SK-N-SH treated with all-trans-retinoic acid at 6 μM for 48 hours (cell line): Measurements from ENCODE around the gene ZNF689.

Experiments
- ATAC-seq: fragments of 200-7000 bp; cut with Tn5 transposase; 3 replicates; pipeline ENCODE4 v1.9.1; 2020; ENCODE audit warnings: mild to moderate bottlenecking, moderate library complexity
- ARNTL ChIP-seq: fragments of 450-650 bp; formaldehyde crosslinking; IDR thresholded peaks from 2 replicates; pipeline ENCODE4 v1.5.0; 2020; ENCODE audit warnings: low read depth, mild to moderate bottlenecking, moderate library complexity, borderline replicate concordance
- BACH2 ChIP-seq: fragments of 250-450 bp; sonication (Bioruptor Pico); IDR thresholded peaks from 2 replicates; pipeline ENCODE4 v1.9.0; 2021; ENCODE audit warnings: mild to moderate bottlenecking, borderline replicate concordance
- CREB5 ChIP-seq: fragments of 250-450 bp; sonication (Bioruptor Pico); IDR thresholded peaks from 2 replicates; pipeline ENCODE4 v1.5.1; 2020; ENCODE audit warnings: low read depth, mild to moderate bottlenecking, moderate library complexity
- CSDC2 ChIP-seq: fragments of 250-450 bp; sonication (Bioruptor Pico); IDR thresholded peaks from 2 replicates; pipeline ENCODE4 v1.5.0; 2020; ENCODE audit warnings: mild to moderate bottlenecking, moderate library complexity
- CSRNP3 ChIP-seq: fragments of 250-450 bp; sonication (Bioruptor Pico); IDR thresholded peaks from 2 replicates; pipeline ENCODE4 v1.5.1; 2021; ENCODE audit warnings: mild to moderate bottlenecking, moderate library complexity
- ESRRG ChIP-seq: fragments of 250-450 bp; sonication (Bioruptor Pico); IDR thresholded peaks from 2 replicates; pipeline ENCODE4 v1.6.1; 2021; ENCODE audit warnings: mild to moderate bottlenecking
- ISL1 ChIP-seq: fragments of 250-450 bp; sonication (Bioruptor Pico); IDR thresholded peaks from 2 replicates; pipeline ENCODE4 v2.1.2; 2022; ENCODE audit warnings: mild to moderate bottlenecking, moderate library complexity
- OSR1 ChIP-seq: fragments of 250-450 bp; sonication (Bioruptor Pico); IDR thresholded peaks from 2 replicates; pipeline ENCODE4 v1.8.0; 2022; ENCODE audit warnings: moderate library complexity, mild to moderate bottlenecking, inconsistent platforms
- PATZ1 ChIP-seq: fragments of 250-450 bp; sonication (Bioruptor Pico); IDR thresholded peaks from 2 replicates; pipeline ENCODE4 v1.8.0; 2020; ENCODE audit warnings: mild to moderate bottlenecking, moderate library complexity, borderline replicate concordance
- POU6F1 ChIP-seq: fragments of 250-450 bp; sonication (Bioruptor Pico); IDR thresholded peaks from 2 replicates; pipeline ENCODE4 v1.8.0; 2021; ENCODE audit warnings: low read depth, mild to moderate bottlenecking, moderate library complexity, borderline replicate concordance
- PPARA ChIP-seq: fragments of 250-450 bp; sonication (Bioruptor Pico); IDR thresholded peaks from 2 replicates; pipeline ENCODE4 v1.5.0; 2020; ENCODE audit warnings: mild to moderate bottlenecking, borderline replicate concordance
- SNAI2 ChIP-seq: fragments of 250-450 bp; sonication (Bioruptor Pico); IDR thresholded peaks from 2 replicates; pipeline ENCODE4 v1.5.0; 2020; ENCODE audit warnings: mild to moderate bottlenecking, moderate library complexity
- TCF4 ChIP-seq: fragments of 250-450 bp; sonication (Bioruptor Pico); IDR thresholded peaks from 2 replicates; pipeline ENCODE4 v1.8.0; 2021; ENCODE audit warnings: mild to moderate bottlenecking, moderate library complexity, borderline replicate concordance
- TOX ChIP-seq: fragments of 250-450 bp; sonication (Bioruptor Pico); IDR thresholded peaks from 2 replicates; pipeline ENCODE4 v1.8.0; 2021; ENCODE audit warnings: mild to moderate bottlenecking, moderate library complexity, borderline replicate concordance
- TSHZ2 ChIP-seq: fragments of 250-450 bp; sonication (Bioruptor Pico); IDR thresholded peaks from 2 replicates; pipeline ENCODE4 v1.5.0; 2020; ENCODE audit warnings: mild to moderate bottlenecking, moderate library complexity
- ZC3H10 ChIP-seq: fragments of 250-450 bp; sonication (Bioruptor Pico); IDR thresholded peaks from 2 replicates; pipeline ENCODE4 v1.5.1; 2021; ENCODE audit warnings: mild to moderate bottlenecking, moderate library complexity
- ZFP3 ChIP-seq: fragments of 250-450 bp; sonication (Bioruptor Pico); IDR thresholded peaks from 2 replicates; pipeline ENCODE4 v1.5.0; 2020; ENCODE audit warnings: mild to moderate bottlenecking, moderate library complexity
- ZFP30 ChIP-seq: fragments of 450-650 bp; formaldehyde crosslinking; IDR thresholded peaks from 2 replicates; pipeline ENCODE4 v1.5.0; 2022; ENCODE audit warnings: mild to moderate bottlenecking, moderate library complexity
- ZNF565 ChIP-seq: fragments of 450-650 bp; formaldehyde crosslinking; conservative IDR thresholded peaks from 2 replicates; pipeline ENCODE4 v1.5.0; 2020; ENCODE audit warnings: low read depth, mild to moderate bottlenecking, moderate library complexity
- ZNF70 ChIP-seq: fragments of 450-650 bp; formaldehyde crosslinking; IDR thresholded peaks from 2 replicates; pipeline ENCODE4 v1.5.0; 2020; ENCODE audit warnings: mild to moderate bottlenecking, moderate library complexity
- ZNF8 ChIP-seq: fragments of 450-650 bp; formaldehyde crosslinking; IDR thresholded peaks from 2 replicates; pipeline ENCODE4 v1.5.0; 2020; ENCODE audit warnings: mild to moderate bottlenecking, moderate library complexity

Gene ZNF689

GRCh38 chr16:30647274-30647571, 37.0 kb upstream of the ZNF689 start:
- ATAC-seq: no peak

GRCh38 chr16:30645727-30646126, 35.5 kb upstream of the ZNF689 start:
- ATAC-seq: no peak
- TF ChIP-seq TCF4 (CRISPR knock-in tag): no peak
- no peak for TF ChIP-seq TSHZ2
- no peak for TF ChIP-seq ZFP30 (CRISPR knock-in tag)
- TF ChIP-seq ARNTL (CRISPR knock-in tag): no peak
- no peak for TF ChIP-seq PPARA
- TF ChIP-seq ZNF8: no peak
- TF ChIP-seq ZNF565 (CRISPR knock-in tag): no peak
- TF ChIP-seq ESRRG (CRISPR knock-in tag): no peak
- no peak for TF ChIP-seq TOX (CRISPR knock-in tag)
- no peak for TF ChIP-seq SNAI2 (CRISPR knock-in tag)
- no peak for TF ChIP-seq CSDC2
- TF ChIP-seq OSR1 (CRISPR knock-in tag): no peak
- no peak for TF ChIP-seq BACH2 (CRISPR knock-in tag)
- no peak for TF ChIP-seq CSRNP3
- TF ChIP-seq ZFP3: no peak
- TF ChIP-seq PATZ1 (CRISPR knock-in tag): no peak

More at GRCh38 chr16:30647274-30647571, 37.0 kb upstream of the ZNF689 start:
- TF ChIP-seq TOX (CRISPR knock-in tag) (no peak), CREB5 (CRISPR knock-in tag) (no peak), TCF4 (CRISPR knock-in tag) (no peak), ISL1 (no peak), POU6F1 (CRISPR knock-in tag) (no peak), CSRNP3 (no peak), ZNF70 (no peak), ZFP30 (CRISPR knock-in tag) (no peak), PATZ1 (CRISPR knock-in tag) (no peak), ZC3H10 (no peak), BACH2 (CRISPR knock-in tag) (no peak), ESRRG (CRISPR knock-in tag) (no peak)
